WTC11 (cell line): Measurements from ENCODE around the gene RAD17.

ENCODE experiments used
- CREB1 ChIP-seq: sonication (generic); formaldehyde crosslinking; IDR thresholded peaks from 2 replicates; pipeline ENCODE4 v1.8.0; 2023; ENCODE audit warnings: mild to moderate bottlenecking, missing genetic modification reagents
- TF ChIP-seq, protein P1 (sequence below): fragments of 200-600 bp; IDR thresholded peaks from 2 replicates; pipeline ENCODE4 v1.8.0; 2022; ENCODE audit warnings: antibody characterized with exemption
- TF ChIP-seq, protein P2 (sequence below): sonication (generic); formaldehyde crosslinking; IDR thresholded peaks from 2 replicates; pipeline ENCODE4 v1.8.1; 2022; ENCODE audit warnings: low read depth, missing genetic modification reagents, borderline replicate concordance

DNA sequence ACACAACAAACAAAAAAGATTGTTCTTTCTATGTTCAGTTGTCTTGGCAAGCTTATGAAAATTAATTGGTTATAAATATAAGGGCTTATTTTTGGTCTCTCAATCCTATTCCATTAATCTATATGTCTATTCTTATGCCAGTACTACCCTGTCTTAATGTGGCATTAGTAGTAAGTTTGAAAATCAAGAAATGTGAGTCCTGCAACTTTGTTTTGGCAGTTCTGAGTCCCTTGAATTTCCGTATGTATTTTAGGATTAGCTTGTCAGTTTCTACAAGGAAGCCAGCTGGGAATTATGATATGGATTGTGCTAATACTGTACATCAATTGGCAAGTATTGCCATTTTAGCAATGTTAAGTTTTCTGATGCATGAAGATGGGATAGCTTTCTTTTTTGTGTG, 26.5 kb upstream of the RAD17 start:
- TF ChIP-seq, protein P1, sequence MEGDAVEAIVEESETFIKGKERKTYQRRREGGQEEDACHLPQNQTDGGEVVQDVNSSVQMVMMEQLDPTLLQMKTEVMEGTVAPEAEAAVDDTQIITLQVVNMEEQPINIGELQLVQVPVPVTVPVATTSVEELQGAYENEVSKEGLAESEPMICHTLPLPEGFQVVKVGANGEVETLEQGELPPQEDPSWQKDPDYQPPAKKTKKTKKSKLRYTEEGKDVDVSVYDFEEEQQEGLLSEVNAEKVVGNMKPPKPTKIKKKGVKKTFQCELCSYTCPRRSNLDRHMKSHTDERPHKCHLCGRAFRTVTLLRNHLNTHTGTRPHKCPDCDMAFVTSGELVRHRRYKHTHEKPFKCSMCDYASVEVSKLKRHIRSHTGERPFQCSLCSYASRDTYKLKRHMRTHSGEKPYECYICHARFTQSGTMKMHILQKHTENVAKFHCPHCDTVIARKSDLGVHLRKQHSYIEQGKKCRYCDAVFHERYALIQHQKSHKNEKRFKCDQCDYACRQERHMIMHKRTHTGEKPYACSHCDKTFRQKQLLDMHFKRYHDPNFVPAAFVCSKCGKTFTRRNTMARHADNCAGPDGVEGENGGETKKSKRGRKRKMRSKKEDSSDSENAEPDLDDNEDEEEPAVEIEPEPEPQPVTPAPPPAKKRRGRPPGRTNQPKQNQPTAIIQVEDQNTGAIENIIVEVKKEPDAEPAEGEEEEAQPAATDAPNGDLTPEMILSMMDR = no peak
- no peak for TF ChIP-seq CREB1 (CRISPR knock-in tag)
- TF ChIP-seq, protein P2, sequence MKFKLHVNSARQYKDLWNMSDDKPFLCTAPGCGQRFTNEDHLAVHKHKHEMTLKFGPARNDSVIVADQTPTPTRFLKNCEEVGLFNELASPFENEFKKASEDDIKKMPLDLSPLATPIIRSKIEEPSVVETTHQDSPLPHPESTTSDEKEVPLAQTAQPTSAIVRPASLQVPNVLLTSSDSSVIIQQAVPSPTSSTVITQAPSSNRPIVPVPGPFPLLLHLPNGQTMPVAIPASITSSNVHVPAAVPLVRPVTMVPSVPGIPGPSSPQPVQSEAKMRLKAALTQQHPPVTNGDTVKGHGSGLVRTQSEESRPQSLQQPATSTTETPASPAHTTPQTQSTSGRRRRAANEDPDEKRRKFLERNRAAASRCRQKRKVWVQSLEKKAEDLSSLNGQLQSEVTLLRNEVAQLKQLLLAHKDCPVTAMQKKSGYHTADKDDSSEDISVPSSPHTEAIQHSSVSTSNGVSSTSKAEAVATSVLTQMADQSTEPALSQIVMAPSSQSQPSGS (CRISPR knock-in tag) = no peak
